Liver (tissue), 9 donors: Measurements from ENCODE around the gene UBTF. TPM values are rescaled to one million over a fixed set of nuclear protein-coding genes. Genes with fewer than 3 reads are reported as not detected.

Experiments used
- DNase-seq: peaks from one replicate; pipeline ENCODE4 v3.0.0-alpha.2; 2017; ENCODE audit warnings: low spot score
- H3K27ac ChIP-seq, 2 donors: one replicate each; pipeline ENCODE4 v1.7.0; 2013; ENCODE audit warnings: inconsistent platforms in 2 of 2, low read length in 2 of 2, control low read depth in 1 of 2, low read depth in 1 of 2, mild to moderate bottlenecking in 1 of 2
- H3K27me3 ChIP-seq, 4 donors: one replicate each; pipeline versions ENCODE4 v1.6.1 to v1.7.0; 2013; ENCODE audit warnings: low read length in 3 of 4, inconsistent platforms in 1 of 4, mild to moderate bottlenecking in 1 of 4, moderate library complexity in 1 of 4; ENCODE audit not compliant: control insufficient read depth in 4 of 4, insufficient read depth in 4 of 4
- H3K36me3 ChIP-seq, 4 donors: one replicate each; pipeline versions ENCODE4 v1.6.1 to v1.7.0; 2013; ENCODE audit warnings: low read length in 3 of 4, mild to moderate bottlenecking in 3 of 4, low read depth in 1 of 4, moderate library complexity in 1 of 4; ENCODE audit not compliant: control insufficient read depth in 4 of 4, insufficient read depth in 3 of 4
- H3K4me1 ChIP-seq, 4 donors: one replicate each; pipeline versions ENCODE4 v1.6.1 to v1.7.0; 2013; ENCODE audit warnings: low read length in 3 of 4, mild to moderate bottlenecking in 3 of 4, moderate library complexity in 1 of 4; ENCODE audit not compliant: control insufficient read depth in 4 of 4, insufficient read depth in 4 of 4
- H3K4me3 ChIP-seq, 3 donors: one replicate each; pipeline versions ENCODE4 v1.6.1 to v1.7.0; 2013; ENCODE audit warnings: low read length in 3 of 3, control low read depth in 1 of 3, low read depth in 1 of 3, mild to moderate bottlenecking in 1 of 3
- H3K9ac ChIP-seq, 2 donors: one replicate each; pipeline ENCODE4 v1.7.0; 2013; ENCODE audit warnings: low read length in 2 of 2, mild to moderate bottlenecking in 2 of 2, moderate library complexity in 2 of 2, control low read depth in 1 of 2, low read depth in 1 of 2
- H3K9me3 ChIP-seq, 4 donors: one replicate each; pipeline versions ENCODE4 v1.6.1 to v1.7.0; 2013; ENCODE audit warnings: low read length in 3 of 4; ENCODE audit not compliant: control insufficient read depth in 4 of 4
- FOXA2 ChIP-seq: IDR thresholded peaks from 2 replicates; pipeline ENCODE4 v1.6.1; 2016; ENCODE audit warnings: antibody characterized with exemption
- JUND ChIP-seq, 2 donors: IDR thresholded peaks; 2 replicates each; pipeline ENCODE4 v1.6.1; 2016; ENCODE audit warnings: antibody characterized with exemption in 2 of 2
- NR2F2 ChIP-seq: IDR thresholded peaks from 2 replicates; pipeline ENCODE4 v1.6.1; 2016; ENCODE audit warnings: antibody characterized with exemption
- RAD21 ChIP-seq, 2 donors: IDR thresholded peaks; 2 replicates each; pipeline ENCODE4 v1.6.1; 2016; ENCODE audit warnings: antibody characterized with exemption in 2 of 2, mild to moderate bottlenecking in 2 of 2
- RXRA ChIP-seq, 2 donors: IDR thresholded peaks; 2 replicates each; pipeline ENCODE4 v1.6.1; 2017 to 2018; ENCODE audit warnings: antibody characterized with exemption in 2 of 2, mild to moderate bottlenecking in 1 of 2
- SP1 ChIP-seq: IDR thresholded peaks from 2 replicates; pipeline ENCODE4 v1.6.1; 2018; ENCODE audit warnings: antibody characterized with exemption, mild to moderate bottlenecking
- YY1 ChIP-seq: IDR thresholded peaks from 2 replicates; pipeline ENCODE4 v1.6.1; 2016; ENCODE audit warnings: antibody characterized with exemption, mild to moderate bottlenecking
- WGBS: extraction: QIAGEN DNeasy Blood & Tissue Kit; methylation state at CpG from one replicate; pipeline ENCODE4 v1.1.7; 2013; 5-methylcytosine and 5-hydroxymethylcytosine counted together
- polyA plus RNA-seq, 2 donors: library from polyadenylated mRNA; stranded (reverse) in 1 of 2; unstranded in 1 of 2; fragments of 200-250 nt in 1 of 2; fragments of >200 nt in 1 of 2; fragmentation: Nextera tagmentation in 1 of 2; extraction: Ambion mirVana in 1 of 2; gene quantifications; one replicate each; pipeline versions ENCODE4 v1.2.1 to v1.2.3, GENCODE V29; 2013 to 2015
- total RNA-seq, 2 donors: library from RNA; depleted of rRNA; stranded (reverse); fragments of >200 nt; gene quantifications; one replicate each; pipeline ENCODE4 v1.2.3, GENCODE V29; 2014
- TF ChIP-seq, protein P1 (sequence below): IDR thresholded peaks from 2 replicates; pipeline ENCODE4 v1.6.1; 2016; ENCODE audit warnings: antibody characterized with exemption
- donor health status: healthy.
- donor health status: healthy.
- donor health status: healthy.
- donor health status: healthy.
- donor health status: healthy.

Gene UBTF
- total and polyA plus RNA-seq, 4 donors = 12.5 to 39.6 (median 23.9) TPM

- peak; percentile 84 for DNase-seq
- Histone ChIP-seq H3K9me3 (no peaks in the 10 kb centered on the region), H3K27me3 (no peaks in the 10 kb centered on the region), H3K4me1 (peaks cover 17 to 40% (median 34%) of the 10 kb centered on the region in 4 donors), H3K27ac (peak overlapping the region; percentile 90 to 92), H3K4me3 (peak overlapping the region; percentile 18 to 93 (median 76)), H3K9ac (peak overlapping the region; percentile 66 to 71), H3K36me3 (no peaks in the 10 kb centered on the region)
- TF ChIP-seq, protein P1, sequence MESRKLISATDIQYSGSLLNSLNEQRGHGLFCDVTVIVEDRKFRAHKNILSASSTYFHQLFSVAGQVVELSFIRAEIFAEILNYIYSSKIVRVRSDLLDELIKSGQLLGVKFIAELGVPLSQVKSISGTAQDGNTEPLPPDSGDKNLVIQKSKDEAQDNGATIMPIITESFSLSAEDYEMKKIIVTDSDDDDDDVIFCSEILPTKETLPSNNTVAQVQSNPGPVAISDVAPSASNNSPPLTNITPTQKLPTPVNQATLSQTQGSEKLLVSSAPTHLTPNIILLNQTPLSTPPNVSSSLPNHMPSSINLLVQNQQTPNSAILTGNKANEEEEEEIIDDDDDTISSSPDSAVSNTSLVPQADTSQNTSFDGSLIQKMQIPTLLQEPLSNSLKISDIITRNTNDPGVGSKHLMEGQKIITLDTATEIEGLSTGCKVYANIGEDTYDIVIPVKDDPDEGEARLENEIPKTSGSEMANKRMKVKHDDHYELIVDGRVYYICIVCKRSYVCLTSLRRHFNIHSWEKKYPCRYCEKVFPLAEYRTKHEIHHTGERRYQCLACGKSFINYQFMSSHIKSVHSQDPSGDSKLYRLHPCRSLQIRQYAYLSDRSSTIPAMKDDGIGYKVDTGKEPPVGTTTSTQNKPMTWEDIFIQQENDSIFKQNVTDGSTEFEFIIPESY = no peak
- TF ChIP-seq RAD21 (IDR thresholded peaks at IDR 0.05) = peak in 1 of 2 donors; percentile 14
- WGBS = 4% methylated on average over 36 of the region's 36 CpGs
Measured at GRCh38 chr17:44222112-44222869, 2.8 kb upstream of the UBTF start.

- H3K9me3 ChIP-seq = no peaks in the 10 kb centered on the region
- H3K27me3 ChIP-seq = no peaks in the 10 kb centered on the region
- H3K4me1 ChIP-seq = peaks cover 17 to 43% (median 37%) of the 10 kb centered on the region in 4 donors
- H3K36me3 ChIP-seq = peaks cover 0 to under 1% (median 0%) of the 10 kb centered on the region in 4 donors
- TF ChIP-seq NR2F2 (no peak), FOXA2 (no peak), SP1 (no peak), JUND (IDR thresholded peaks at IDR 0.05) (no peak), RXRA (IDR thresholded peaks at IDR 0.05) (no peak)
- no peak for DNase-seq
- H3K9ac ChIP-seq = peak overlapping the region; percentile 66 to 71
- H3K4me3 ChIP-seq = peak overlapping the region; percentile 54 to 93 (median 76)
- peak overlapping the region; percentile 90 to 92 for H3K27ac ChIP-seq
- WGBS = under 1% methylated on average over 17 of the region's 17 CpGs
Measured at GRCh38 chr17:44221862-44222111, 2.3 kb upstream of the UBTF start.

DNA sequence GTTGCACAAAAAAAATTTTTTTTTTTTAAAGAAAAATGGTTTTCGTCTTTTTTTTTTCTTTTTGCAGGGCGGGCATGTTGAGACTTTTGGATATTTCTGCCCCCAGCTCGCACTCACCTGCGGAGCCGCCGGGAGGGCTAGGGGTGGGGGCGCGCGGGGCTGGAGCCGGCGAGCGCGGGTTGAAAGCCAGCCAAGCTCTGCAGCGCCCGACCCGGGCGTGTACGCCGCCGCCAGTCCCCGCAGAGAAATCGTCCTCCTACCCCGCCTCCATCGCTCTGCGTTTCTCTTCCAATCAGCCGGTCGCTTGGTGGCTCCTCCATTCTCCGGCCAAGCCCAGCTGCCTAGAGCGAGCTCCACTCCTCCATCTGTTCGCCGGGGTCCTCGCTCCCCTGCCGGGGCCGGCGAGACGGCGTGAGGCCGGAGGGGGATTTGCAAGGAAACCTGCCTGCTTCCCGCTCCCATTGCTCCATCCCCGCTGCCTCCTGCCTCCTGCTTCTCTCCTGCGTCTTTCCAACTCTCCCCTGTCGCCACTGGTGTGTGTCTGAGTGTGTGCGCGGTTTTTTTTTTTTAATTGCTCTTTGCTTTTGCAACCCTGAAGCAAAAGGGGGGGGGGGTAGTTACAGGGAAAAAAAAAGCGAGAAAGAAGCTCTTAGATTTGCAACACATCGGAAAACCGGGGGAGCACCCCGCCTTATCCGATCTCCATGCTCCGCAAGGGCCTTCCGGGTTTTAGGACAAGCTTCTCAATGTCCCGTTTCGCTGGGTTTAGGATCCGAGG, 1.8 kb upstream of the UBTF start:
- H3K4me3 ChIP-seq = peak overlapping the region; percentile 54 to 93 (median 76)
- H3K36me3 ChIP-seq = peaks cover 1 to 5% (median 3%) of the 10 kb centered on the region in 4 donors
- WGBS = under 1% methylated on average over 54 of the region's 54 CpGs
- H3K9me3 ChIP-seq = no peaks in the 10 kb centered on the region
- peak; percentile 82 for DNase-seq
- peak overlapping the region; percentile 66 to 71 for H3K9ac ChIP-seq
- H3K27me3 ChIP-seq = no peaks in the 10 kb centered on the region
- peak overlapping the region; percentile 90 to 92 for H3K27ac ChIP-seq
- TF ChIP-seq YY1 = peak; percentile 88
- no peak for TF ChIP-seq NR2F2
- peaks cover 17 to 44% (median 38%) of the 10 kb centered on the region in 4 donors for H3K4me1 ChIP-seq
